ENCODE results near the gene LYST. TPM values are rescaled to one million over a fixed set of nuclear protein-coding genes. Genes with fewer than 3 reads are reported as not detected.
A peak's percentile ranks its signal among the peaks of the same experiment; 100 is the strongest.

Gene LYST
- total RNA-seq, 2 experiments from 2014 or later: 77.4 to 87.3 TPM

GRCh38 chr1:235911300-235911662, 44.6 kb upstream of the LYST start:
- Mint-ChIP-seq H3K27ac (no peak overlapping the region), H3K4me1 (ENCODE audit: low read depth) (peaks cover 42% of the 10 kb centered on the region), H3K27me3 (no peaks in the 10 kb centered on the region), H3K9me3 (peaks cover 4% of the 10 kb centered on the region), H3K4me3 (no peak overlapping the region), H3K36me3 (ENCODE audit: low read depth) (no peaks in the 10 kb centered on the region)
- ATAC-seq (no peak), DNase-seq (no peak)
- intact Hi-C loops (cut with micrococcal nuclease): no loop called here
- TF ChIP-seq CTCF (IDR thresholded peaks at IDR 0.05): no peak
- ChIA-PET POLR2A (no interaction called here), CTCF (no interaction called here)

GRCh38 chr1:235910357-235911299, 43.9 kb upstream of the LYST start:
- Mint-ChIP-seq H3K4me1 (ENCODE audit: low read depth) (peaks cover 40% of the 10 kb centered on the region), H3K9me3 (peaks cover 4% of the 10 kb centered on the region), H3K4me3 (no peak overlapping the region), H3K36me3 (ENCODE audit: low read depth) (no peaks in the 10 kb centered on the region), H3K27me3 (no peaks in the 10 kb centered on the region), H3K27ac (peak overlapping the region; percentile 57)
- intact Hi-C loops (cut with micrococcal nuclease): no loop called here
- no peak for TF ChIP-seq CTCF (IDR thresholded peaks at IDR 0.05)
- POLR2A ChIA-PET: no interaction called here
- ATAC-seq (peak; percentile 90), DNase-seq (peak; percentile 68)
- CTCF ChIA-PET: no interaction called here

GRCh38 chr1:235908742-235909520, 42.2 kb upstream of the LYST start:
- H3K9me3 Mint-ChIP-seq: peaks cover 4% of the 10 kb centered on the region
- H3K36me3 Mint-ChIP-seq (ENCODE audit: low read depth): no peaks in the 10 kb centered on the region
- CTCF ChIA-PET: interaction anchor here (1.7 kb wide), 1 partner anchor 63 kb away, joined by 8 read pairs; no protein-coding TSS in a partner anchor
- ATAC-seq (no peak), DNase-seq (no peak)
- intact Hi-C loops (cut with micrococcal nuclease): no loop called here
- H3K4me1 Mint-ChIP-seq (ENCODE audit: low read depth): peaks cover 37% of the 10 kb centered on the region
- TF ChIP-seq CTCF (IDR thresholded peaks at IDR 0.05): no peak
- POLR2A ChIA-PET: interaction anchor here (1.0 kb wide), 1 partner anchor 9 kb away, joined by 3 read pairs; no protein-coding TSS in a partner anchor
- peak overlapping the region; percentile 38 for H3K27ac Mint-ChIP-seq
- H3K4me3 Mint-ChIP-seq: no peak overlapping the region
- no peaks in the 10 kb centered on the region for H3K27me3 Mint-ChIP-seq

GRCh38 chr1:235907897-235908240, 41.2 kb upstream of the LYST start:
- Mint-ChIP-seq H3K27ac (no peak overlapping the region), H3K36me3 (ENCODE audit: low read depth) (no peaks in the 10 kb centered on the region), H3K4me3 (no peak overlapping the region), H3K4me1 (ENCODE audit: low read depth) (peaks cover 36% of the 10 kb centered on the region), H3K9me3 (peaks cover 4% of the 10 kb centered on the region), H3K27me3 (no peaks in the 10 kb centered on the region)
- no peak for DNase-seq
- TF ChIP-seq CTCF (IDR thresholded peaks at IDR 0.05): no peak
- ChIA-PET POLR2A (no interaction called here), CTCF (interaction anchor here (0.8 kb wide), 1 partner anchor 64 kb away, joined by 3 read pairs; no protein-coding TSS in a partner anchor)
- no peak for ATAC-seq
- intact Hi-C loops (cut with micrococcal nuclease): no loop called here
